Measurements from ENCODE around the gene TBC1D1.

DNA sequence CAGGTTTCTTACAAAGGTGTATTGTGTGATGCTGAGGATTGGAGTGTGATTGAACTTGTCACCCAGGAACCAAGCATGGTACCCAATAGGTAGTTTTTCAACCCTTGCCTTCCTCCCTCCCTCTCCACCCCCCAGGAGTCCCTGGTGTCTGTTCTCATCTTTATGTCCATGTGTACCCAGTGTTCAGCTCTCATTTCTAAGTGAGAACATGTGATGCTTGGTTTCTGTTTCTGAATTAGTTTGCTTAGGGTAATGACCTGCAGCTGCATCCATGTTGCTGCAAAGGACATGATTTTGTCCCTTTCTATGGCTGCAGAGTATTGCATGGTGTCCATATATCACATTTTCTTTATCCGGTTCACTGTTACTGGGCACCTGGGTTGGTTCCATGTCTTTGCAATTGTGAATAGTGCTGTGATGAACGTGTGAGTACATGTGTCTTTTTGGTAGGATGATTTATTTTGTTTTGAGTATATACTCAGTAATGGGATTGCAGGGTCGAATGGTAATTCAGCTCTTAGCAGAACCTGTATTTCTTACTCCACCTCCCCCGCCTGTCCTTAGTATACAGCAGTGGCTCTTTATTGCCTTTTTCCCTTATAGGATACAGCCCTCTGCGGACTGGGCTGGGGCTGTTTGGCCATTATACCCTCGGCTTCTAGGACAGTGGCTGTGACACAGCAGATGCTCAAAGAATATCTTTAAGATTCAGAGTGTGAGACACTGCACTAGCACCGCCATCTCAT, 214.8 kb downstream of the TBC1D1 start:
- TF ChIP-seq POLR2AphosphoS5 (IDR thresholded peaks at IDR 0.05; ENCODE audit: low read depth) (no peak), NANOG (IDR thresholded peaks at IDR 0.05; ENCODE audit: borderline replicate concordance) (no peak), JUNB (IDR thresholded peaks at IDR 0.05; ENCODE audit: unreplicated experiment) (no peak), CREB1 (CRISPR knock-in tag; IDR thresholded peaks at IDR 0.05; ENCODE audit: low read depth) (no peak)
- TF ChIP-seq, protein P1, sequence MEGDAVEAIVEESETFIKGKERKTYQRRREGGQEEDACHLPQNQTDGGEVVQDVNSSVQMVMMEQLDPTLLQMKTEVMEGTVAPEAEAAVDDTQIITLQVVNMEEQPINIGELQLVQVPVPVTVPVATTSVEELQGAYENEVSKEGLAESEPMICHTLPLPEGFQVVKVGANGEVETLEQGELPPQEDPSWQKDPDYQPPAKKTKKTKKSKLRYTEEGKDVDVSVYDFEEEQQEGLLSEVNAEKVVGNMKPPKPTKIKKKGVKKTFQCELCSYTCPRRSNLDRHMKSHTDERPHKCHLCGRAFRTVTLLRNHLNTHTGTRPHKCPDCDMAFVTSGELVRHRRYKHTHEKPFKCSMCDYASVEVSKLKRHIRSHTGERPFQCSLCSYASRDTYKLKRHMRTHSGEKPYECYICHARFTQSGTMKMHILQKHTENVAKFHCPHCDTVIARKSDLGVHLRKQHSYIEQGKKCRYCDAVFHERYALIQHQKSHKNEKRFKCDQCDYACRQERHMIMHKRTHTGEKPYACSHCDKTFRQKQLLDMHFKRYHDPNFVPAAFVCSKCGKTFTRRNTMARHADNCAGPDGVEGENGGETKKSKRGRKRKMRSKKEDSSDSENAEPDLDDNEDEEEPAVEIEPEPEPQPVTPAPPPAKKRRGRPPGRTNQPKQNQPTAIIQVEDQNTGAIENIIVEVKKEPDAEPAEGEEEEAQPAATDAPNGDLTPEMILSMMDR (conservative IDR thresholded peaks at IDR 0.05; ENCODE audit: low read depth in 2 of 2) = no peak

Data from GM23338 (cell line).